Upper lobe of left lung (tissue), 6 donors: ENCODE data around the gene SV2C. TPM values are rescaled to one million over a fixed set of nuclear protein-coding genes. Genes with fewer than 3 reads are reported as not detected.

ENCODE experiments used
- ATAC-seq, 2 donors: fragments of 200-7000 bp; cut with Tn5 transposase; one replicate each; pipeline ENCODE4 v1.9.1; 2022; ENCODE audit warnings: mild to moderate bottlenecking in 2 of 2, moderate library complexity in 2 of 2; ENCODE audit not compliant: low FRiP score in 2 of 2
- DNase-seq, 2 donors: peaks; one replicate each; pipeline ENCODE4 v3.0.0-alpha.2; 2019 to 2020
- H3K27ac ChIP-seq, 4 donors: fragments of 200-600 bp; sonication (generic); one replicate each; pipeline ENCODE4 v1.5.1; 2016 to 2019
- H3K27me3 ChIP-seq, 4 donors: fragments of 200-600 bp; sonication (generic); one replicate each; pipeline ENCODE4 v1.5.1; 2017 to 2019
- H3K36me3 ChIP-seq, 4 donors: fragments of 200-600 bp; sonication (generic); one replicate each; pipeline ENCODE4 v1.5.1; 2016 to 2019
- H3K4me1 ChIP-seq, 4 donors: fragments of 200-600 bp; sonication (generic); one replicate each; pipeline ENCODE4 v1.5.1; 2018 to 2019
- H3K4me3 ChIP-seq, 4 donors: fragments of 200-600 bp; sonication (generic); one replicate each; pipeline ENCODE4 v1.5.1; 2017 to 2019; ENCODE audit warnings: mild to moderate bottlenecking in 2 of 4, moderate library complexity in 1 of 4
- H3K9me3 ChIP-seq, 4 donors: fragments of 200-600 bp; sonication (generic); one replicate each; pipeline ENCODE4 v1.5.1; 2018 to 2019
- EP300 ChIP-seq, 4 donors: sonication (generic); formaldehyde crosslinking; IDR thresholded peaks; one replicate each; pipeline ENCODE4 v1.5.1; 2017; ENCODE audit warnings: antibody characterized with exemption in 4 of 4, control low read depth in 2 of 4
- POLR2A ChIP-seq, 4 donors: fragments of 450-650 bp; IDR thresholded peaks; one replicate each; pipeline ENCODE4 v1.5.1; 2016 to 2017; ENCODE audit warnings: antibody characterized with exemption in 4 of 4, mild to moderate bottlenecking in 2 of 4
- POLR2AphosphoS5 ChIP-seq, 2 donors: sonication (generic); formaldehyde crosslinking; IDR thresholded peaks; one replicate each; pipeline ENCODE4 v1.5.1; 2017; ENCODE audit warnings: antibody characterized with exemption in 2 of 2
- WGBS, 2 donors: methylation state at CpG; one replicate each; pipeline ENCODE4 v1.1.5; 2017 to 2018; 5-methylcytosine and 5-hydroxymethylcytosine counted together
- total RNA-seq, 6 donors: library from RNA; depleted of rRNA in 4 of 6; stranded (reverse); fragments of >200 nt in 4 of 6; gene quantifications; one replicate each; pipeline versions ENCODE4 v1.1.0 to v1.2.1, GENCODE V29; 2016 to 2021
- TF ChIP-seq, protein P1 (sequence below), 6 experiments: fragments of 450-650 bp in 4 of 6; fragments of 200-600 bp in 2 of 6; sonication (generic) in 2 of 6; IDR thresholded peaks; one replicate each; pipeline ENCODE4 v1.5.1; 2016 to 2019; ENCODE audit warnings: antibody characterized with exemption in 6 of 6
- donor health status: DM: no; HTN: no; CAD: no; lungs with moderate emphysema.
- donor health status: DM: no; HTN: yes; CAD: no; lungs with severe emphysema.

The SV2C gene
- total RNA-seq, 6 donors from 2014 or later: 0.15 to 0.51 (median 0.21) TPM; not detected in 2

DNA sequence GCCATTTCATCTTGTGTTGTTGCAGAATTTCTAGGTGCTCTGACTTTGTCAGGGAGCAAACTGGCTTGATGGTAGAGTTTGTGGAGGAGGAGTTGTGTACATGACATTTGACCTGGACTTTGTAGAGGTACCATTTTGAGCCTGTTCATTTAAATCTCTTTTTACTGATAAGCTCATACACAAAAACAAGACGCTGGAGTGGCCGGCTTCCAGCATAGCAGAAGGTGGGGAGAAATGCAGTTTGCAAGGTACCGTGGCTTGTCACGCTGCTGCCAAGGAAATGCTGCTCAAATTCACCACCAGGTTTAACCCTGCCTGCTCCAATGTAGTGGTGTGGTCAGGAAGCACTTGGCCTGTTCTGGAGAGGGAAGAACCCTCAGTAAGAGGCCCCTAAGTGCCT lies 301.0 kb downstream of the SV2C start:
- H3K27ac ChIP-seq: no peak overlapping the region
- DNase-seq (no peak), ATAC-seq (no peak)
- H3K4me1 ChIP-seq: peaks cover 0 to 11% (median 6%) of the 10 kb centered on the region in 4 donors
- WGBS, 2 donors: 22 to 56% methylated on average over 4 of the region's 4 CpGs
- no peaks in the 10 kb centered on the region for H3K9me3 ChIP-seq
- TF ChIP-seq POLR2A (IDR thresholded peaks at IDR 0.05): no peak
- TF ChIP-seq POLR2AphosphoS5 (IDR thresholded peaks at IDR 0.05): no peak
- TF ChIP-seq, protein P1, sequence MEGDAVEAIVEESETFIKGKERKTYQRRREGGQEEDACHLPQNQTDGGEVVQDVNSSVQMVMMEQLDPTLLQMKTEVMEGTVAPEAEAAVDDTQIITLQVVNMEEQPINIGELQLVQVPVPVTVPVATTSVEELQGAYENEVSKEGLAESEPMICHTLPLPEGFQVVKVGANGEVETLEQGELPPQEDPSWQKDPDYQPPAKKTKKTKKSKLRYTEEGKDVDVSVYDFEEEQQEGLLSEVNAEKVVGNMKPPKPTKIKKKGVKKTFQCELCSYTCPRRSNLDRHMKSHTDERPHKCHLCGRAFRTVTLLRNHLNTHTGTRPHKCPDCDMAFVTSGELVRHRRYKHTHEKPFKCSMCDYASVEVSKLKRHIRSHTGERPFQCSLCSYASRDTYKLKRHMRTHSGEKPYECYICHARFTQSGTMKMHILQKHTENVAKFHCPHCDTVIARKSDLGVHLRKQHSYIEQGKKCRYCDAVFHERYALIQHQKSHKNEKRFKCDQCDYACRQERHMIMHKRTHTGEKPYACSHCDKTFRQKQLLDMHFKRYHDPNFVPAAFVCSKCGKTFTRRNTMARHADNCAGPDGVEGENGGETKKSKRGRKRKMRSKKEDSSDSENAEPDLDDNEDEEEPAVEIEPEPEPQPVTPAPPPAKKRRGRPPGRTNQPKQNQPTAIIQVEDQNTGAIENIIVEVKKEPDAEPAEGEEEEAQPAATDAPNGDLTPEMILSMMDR (IDR thresholded peaks at IDR 0.05): no peak
- no peak for TF ChIP-seq EP300 (IDR thresholded peaks at IDR 0.05)
- no peak overlapping the region for H3K4me3 ChIP-seq
- H3K36me3 ChIP-seq: no peaks in the 10 kb centered on the region
- H3K27me3 ChIP-seq: no peaks in the 10 kb centered on the region

DNA sequence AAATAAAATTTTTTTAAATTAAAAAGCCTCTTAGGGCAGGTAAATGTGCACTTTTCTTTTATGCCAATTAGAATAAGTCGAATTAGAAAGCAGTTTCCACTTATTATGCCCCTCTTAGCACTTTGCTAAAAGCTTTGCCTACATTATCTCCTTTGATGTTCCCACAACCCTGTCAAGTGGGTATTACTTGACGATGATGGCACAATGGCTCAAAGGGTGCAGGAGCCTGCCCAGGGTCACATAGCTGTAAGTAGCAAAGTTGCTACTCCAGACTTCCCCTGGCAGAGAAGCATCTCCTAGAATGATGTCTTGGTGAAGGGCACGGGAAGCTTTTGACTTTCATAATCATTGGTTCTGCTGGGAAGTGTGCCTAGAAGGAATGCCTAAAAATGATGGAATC lies 301.5 kb downstream of the SV2C start:
- Histone ChIP-seq H3K9me3 (no peaks in the 10 kb centered on the region), H3K27ac (no peak overlapping the region), H3K4me3 (no peak overlapping the region), H3K4me1 (peaks cover 0 to 11% (median 6%) of the 10 kb centered on the region in 4 donors), H3K27me3 (no peaks in the 10 kb centered on the region), H3K36me3 (no peaks in the 10 kb centered on the region)
- WGBS, 2 donors: 64 to 71% methylated on average over 3 of the region's 3 CpGs
- DNase-seq: no peak
- TF ChIP-seq POLR2A (IDR thresholded peaks at IDR 0.05) (no peak), POLR2AphosphoS5 (IDR thresholded peaks at IDR 0.05) (no peak), EP300 (IDR thresholded peaks at IDR 0.05) (no peak)
- TF ChIP-seq, protein P1 (IDR thresholded peaks at IDR 0.05): no peak
- ATAC-seq: no peak

DNA sequence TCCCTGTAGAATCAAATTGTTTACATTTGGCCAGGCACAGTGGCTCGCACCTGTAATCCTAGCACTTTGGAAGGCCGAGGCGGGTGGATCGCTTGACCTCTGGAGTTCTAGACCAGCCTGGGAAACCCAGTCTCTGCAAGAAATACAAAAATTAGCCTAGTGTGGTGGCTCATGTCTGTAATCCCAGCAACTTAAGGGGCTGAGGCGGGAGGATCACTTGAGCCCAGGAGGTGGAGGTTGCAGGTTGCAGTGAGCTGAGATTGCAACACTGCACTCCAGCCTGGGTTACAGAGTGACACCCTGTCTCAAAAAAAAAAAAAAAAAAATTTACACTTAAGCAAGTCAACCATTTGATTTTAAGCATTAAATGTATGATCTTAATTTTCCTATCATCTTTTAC lies 302.4 kb downstream of the SV2C start:
- WGBS, 2 donors: 77 to 86% methylated on average over 5 of the region's 5 CpGs
- Histone ChIP-seq H3K4me1 (peaks cover 0 to 11% (median 6%) of the 10 kb centered on the region in 4 donors), H3K27ac (peak overlapping the region in 1 of 4 donors; percentile 15), H3K9me3 (no peaks in the 10 kb centered on the region), H3K36me3 (no peaks in the 10 kb centered on the region), H3K27me3 (no peaks in the 10 kb centered on the region), H3K4me3 (no peak overlapping the region)
- TF ChIP-seq POLR2AphosphoS5 (IDR thresholded peaks at IDR 0.05): no peak
- no peak for TF ChIP-seq POLR2A (IDR thresholded peaks at IDR 0.05)
- TF ChIP-seq EP300 (IDR thresholded peaks at IDR 0.05): no peak
- TF ChIP-seq, protein P1 (IDR thresholded peaks at IDR 0.05): no peak
- peak; percentile 31 to 60 for ATAC-seq
- DNase-seq: peak in 1 of 2 donors; percentile 85

DNA sequence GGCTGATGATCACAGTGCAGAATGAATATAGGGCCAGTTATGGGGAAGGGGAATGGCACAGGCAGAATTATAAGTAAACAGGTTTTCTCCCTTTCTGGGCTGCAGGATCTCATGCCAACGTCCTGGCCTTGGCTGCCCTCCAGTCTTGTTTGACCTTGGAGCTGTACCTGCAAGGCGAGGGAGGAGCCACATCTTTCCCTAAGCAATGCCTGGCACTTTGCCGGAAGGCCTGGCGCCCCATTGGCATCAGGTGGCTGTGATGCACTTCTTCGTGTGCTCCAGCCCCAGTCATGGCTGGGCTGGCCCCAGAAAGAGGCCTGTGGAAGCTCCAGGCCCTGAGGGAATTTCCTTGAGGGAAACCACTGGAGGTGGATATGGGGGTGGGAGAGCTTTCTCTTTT lies 303.2 kb downstream of the SV2C start:
- WGBS, 2 donors: 55 to 76% methylated on average over 4 to 5 of the region's 5 CpGs
- DNase-seq (peak; percentile 57 to 84), ATAC-seq (peak; percentile 53 to 75)
- H3K27me3 ChIP-seq: no peaks in the 10 kb centered on the region
- H3K9me3 ChIP-seq: no peaks in the 10 kb centered on the region
- no peaks in the 10 kb centered on the region for H3K36me3 ChIP-seq
- peak overlapping the region in 1 of 4 donors; percentile 15 for H3K27ac ChIP-seq
- TF ChIP-seq EP300 (IDR thresholded peaks at IDR 0.05) (no peak), POLR2A (IDR thresholded peaks at IDR 0.05) (no peak), POLR2AphosphoS5 (IDR thresholded peaks at IDR 0.05) (no peak)
- TF ChIP-seq, protein P1 (IDR thresholded peaks at IDR 0.05): no peak
- peaks cover 0 to 11% (median 6%) of the 10 kb centered on the region in 4 donors for H3K4me1 ChIP-seq
- no peak overlapping the region for H3K4me3 ChIP-seq

DNA sequence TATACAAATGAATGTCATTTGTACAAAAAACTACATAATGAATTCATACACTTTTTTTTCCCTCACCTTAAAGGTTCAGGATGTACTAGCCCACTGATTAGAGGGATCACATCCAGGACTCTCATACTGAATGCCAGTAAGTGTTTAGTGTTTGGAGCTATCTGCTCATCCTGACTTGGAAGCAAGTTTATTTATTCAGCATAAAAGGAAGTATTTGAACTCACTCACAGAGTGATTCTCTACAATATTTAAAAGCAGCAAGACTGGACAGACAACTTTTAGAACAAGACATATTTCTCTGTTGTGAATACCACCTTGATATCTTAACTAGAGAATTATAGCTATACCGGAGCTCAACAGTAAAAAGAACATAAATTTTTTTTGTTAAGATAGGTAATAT lies 305.1 kb downstream of the SV2C start:
- no peak for ATAC-seq
- Histone ChIP-seq H3K27ac (no peak overlapping the region), H3K4me1 (peaks cover 0 to 11% (median 6%) of the 10 kb centered on the region in 4 donors), H3K9me3 (no peaks in the 10 kb centered on the region), H3K4me3 (no peak overlapping the region), H3K36me3 (no peaks in the 10 kb centered on the region), H3K27me3 (no peaks in the 10 kb centered on the region)
- no peak for TF ChIP-seq POLR2A (IDR thresholded peaks at IDR 0.05)
- no peak for TF ChIP-seq POLR2AphosphoS5 (IDR thresholded peaks at IDR 0.05)
- TF ChIP-seq, protein P1 (IDR thresholded peaks at IDR 0.05): no peak
- no peak for TF ChIP-seq EP300 (IDR thresholded peaks at IDR 0.05)
- DNase-seq: no peak
- 69 to 83% methylated on average over 1 of the region's 1 CpG for WGBS, 2 donors
